Stimulated activated CD4-positive, alpha-beta T cell treated with anti-CD3 and anti-CD28 coated beads, Interleukin-4, amount 100 ng/mL, for 48 hours (primary cell): ENCODE measurements around the gene OBSCN.

Source experiments
- DNase-seq, 2 donors: peaks; one replicate each; pipeline ENCODE4 v3.0.0-alpha.2; 2020; ENCODE audit warnings: low read depth in 2 of 2

The OBSCN gene

GRCh38 chr1:228278432-228278941 is 70.6 kb downstream of the OBSCN start:
- no peak for DNase-seq

- no peak for DNase-seq
Observed at GRCh38 chr1:228279011-228279721, 71.3 kb downstream of the OBSCN start.

- no peak for DNase-seq
Observed at GRCh38 chr1:228279722-228280105, 71.9 kb downstream of the OBSCN start.

- no peak for DNase-seq
Observed at GRCh38 chr1:228280106-228280901, 72.5 kb downstream of the OBSCN start.

GRCh38 chr1:228280961-228281591 is 73.2 kb downstream of the OBSCN start:
- no peak for DNase-seq

- DNase-seq: no peak
Observed at GRCh38 chr1:228281631-228282328, 73.9 kb downstream of the OBSCN start.

GRCh38 chr1:228282329-228283042 is 74.6 kb downstream of the OBSCN start:
- DNase-seq: no peak

GRCh38 chr1:228283043-228283371 is 75.2 kb downstream of the OBSCN start:
- DNase-seq: no peak

- DNase-seq: no peak
Observed at GRCh38 chr1:228283476-228284147, 75.8 kb downstream of the OBSCN start.

- no peak for DNase-seq
Observed at GRCh38 chr1:228284148-228284495, 76.3 kb downstream of the OBSCN start.

- DNase-seq: no peak
Observed at GRCh38 chr1:228284521-228284920, 76.7 kb downstream of the OBSCN start.

GRCh38 chr1:228285661-228286504 is 78.0 kb downstream of the OBSCN start:
- no peak for DNase-seq

GRCh38 chr1:228286505-228287417 is 78.9 kb downstream of the OBSCN start:
- no peak for DNase-seq

GRCh38 chr1:228287541-228288425 is 79.9 kb downstream of the OBSCN start:
- no peak for DNase-seq

- DNase-seq: no peak
Observed at GRCh38 chr1:228288536-228289238, 80.8 kb downstream of the OBSCN start.

GRCh38 chr1:228289239-228289849 is 81.5 kb downstream of the OBSCN start:
- DNase-seq: no peak
